Osteocyte (in vitro differentiated cells): Measurements from ENCODE around the gene ABCC6. TPM values are rescaled to one million over a fixed set of nuclear protein-coding genes. Genes with fewer than 3 reads are reported as not detected.
"Not testable (repeated sequence)": the region's sequence is repeated elsewhere in the genome, so short reads cannot be mapped to it uniquely, and the experiment has no call there.

Experiments
- DNase-seq: peaks from one replicate; pipeline ENCODE4 v3.0.0; 2021; ENCODE audit warnings: mixed read lengths; ENCODE audit not compliant: unreplicated experiment; ENCODE audit errors: extremely low spot score
- H3K27ac Mint-ChIP-seq: one replicate; pipeline ENCODE4 v1.8.0; 2021; ENCODE audit warnings: mild to moderate bottlenecking, mixed read lengths; ENCODE audit not compliant: unreplicated experiment
- H3K27me3 Mint-ChIP-seq: one replicate; pipeline ENCODE4 v1.8.0; 2021; ENCODE audit warnings: mixed read lengths; ENCODE audit not compliant: unreplicated experiment
- H3K36me3 Mint-ChIP-seq: one replicate; pipeline ENCODE4 v1.8.0; 2021; ENCODE audit warnings: mixed read lengths; ENCODE audit not compliant: unreplicated experiment
- H3K4me1 Mint-ChIP-seq: one replicate; pipeline ENCODE4 v1.8.0; 2021; ENCODE audit warnings: mixed read lengths; ENCODE audit not compliant: unreplicated experiment
- H3K4me3 Mint-ChIP-seq: one replicate; pipeline ENCODE4 v1.8.0; 2021; ENCODE audit warnings: mild to moderate bottlenecking, moderate library complexity, mixed read lengths; ENCODE audit not compliant: unreplicated experiment
- H3K9me3 Mint-ChIP-seq: one replicate; pipeline ENCODE4 v1.8.0; 2021; ENCODE audit warnings: mixed read lengths; ENCODE audit not compliant: unreplicated experiment
- CTCF ChIP-seq: fragments of 200-600 bp; sonication (generic); IDR thresholded peaks from 2 replicates; pipeline ENCODE4 v1.5.0; 2021; ENCODE audit warnings: antibody characterized with exemption, mild to moderate bottlenecking, moderate library complexity
- total RNA-seq: library from RNA; stranded (reverse); gene quantifications from 2 replicates; pipeline ENCODE4 v1.2.1, GENCODE V29; 2021

ABCC6 gene
- total RNA-seq, 1 donor from 2014 or later = 1.4 TPM

GRCh38 chr16:16196099-16196498 is 27.2 kb downstream of the ABCC6 start:
- no peak for DNase-seq
- Mint-ChIP-seq H3K9me3 (no peaks in the 10 kb centered on the region), H3K27ac (no peak overlapping the region), H3K4me1 (peaks cover 3% of the 10 kb centered on the region), H3K36me3 (no peaks in the 10 kb centered on the region), H3K4me3 (no peak overlapping the region), H3K27me3 (peaks cover 8% of the 10 kb centered on the region)
- TF ChIP-seq CTCF = no peak

- H3K4me1 Mint-ChIP-seq = peaks cover 2% of the 10 kb centered on the region
- no peak for DNase-seq
- peaks cover 3% of the 10 kb centered on the region for H3K27me3 Mint-ChIP-seq
- no peak overlapping the region for H3K4me3 Mint-ChIP-seq
- H3K27ac Mint-ChIP-seq = no peak overlapping the region
- H3K36me3 Mint-ChIP-seq = no peaks in the 10 kb centered on the region
- no peaks in the 10 kb centered on the region for H3K9me3 Mint-ChIP-seq
- no peak for TF ChIP-seq CTCF
Observed at GRCh38 chr16:16191493-16192167, 31.7 kb downstream of the ABCC6 start.

- H3K27me3 Mint-ChIP-seq, H3K4me1 Mint-ChIP-seq, H3K9me3 Mint-ChIP-seq, H3K4me3 Mint-ChIP-seq, H3K27ac Mint-ChIP-seq, DNase-seq, H3K36me3 Mint-ChIP-seq: not testable (repeated sequence)
Observed at GRCh38 chr16:16190966-16191365, 32.3 kb downstream of the ABCC6 start.

GRCh38 chr16:16190546-16190945 is 32.7 kb downstream of the ABCC6 start:
- Mint-ChIP-seq H3K36me3 (no peaks in the 10 kb centered on the region), H3K4me3 (no peak overlapping the region), H3K27me3 (peaks cover 3% of the 10 kb centered on the region), H3K27ac (no peak overlapping the region), H3K9me3 (no peaks in the 10 kb centered on the region), H3K4me1 (peaks cover 2% of the 10 kb centered on the region)
- TF ChIP-seq CTCF = no peak
- no peak for DNase-seq

GRCh38 chr16:16189842-16190241 is 33.5 kb downstream of the ABCC6 start:
- H3K27ac Mint-ChIP-seq = no peak overlapping the region
- H3K4me3 Mint-ChIP-seq = no peak overlapping the region
- H3K36me3 Mint-ChIP-seq = no peaks in the 10 kb centered on the region
- no peaks in the 10 kb centered on the region for H3K9me3 Mint-ChIP-seq
- DNase-seq = no peak
- TF ChIP-seq CTCF = no peak
- H3K27me3 Mint-ChIP-seq = peaks cover 3% of the 10 kb centered on the region
- no peaks in the 10 kb centered on the region for H3K4me1 Mint-ChIP-seq

GRCh38 chr16:16188827-16189226 is 34.5 kb downstream of the ABCC6 start:
- Mint-ChIP-seq H3K36me3 (no peaks in the 10 kb centered on the region), H3K4me3 (no peak overlapping the region), H3K4me1 (no peaks in the 10 kb centered on the region), H3K27me3 (peaks cover 3% of the 10 kb centered on the region), H3K27ac (no peak overlapping the region), H3K9me3 (no peaks in the 10 kb centered on the region)
- DNase-seq = no peak
- TF ChIP-seq CTCF = no peak
